Skin epidermis (tissue), 12 donors: Measurements from ENCODE around the gene ANAPC7.
"Not testable (repeated sequence)": the region's sequence is repeated elsewhere in the genome, so short reads cannot be mapped to it uniquely, and the experiment has no call there.

Experiments used
- H3K27ac ChIP-seq, 21 experiments: fragments of 200-600 bp; sonication (generic) in 11 of 21; one replicate each; pipeline ENCODE4 v1.5.0; 2020; ENCODE audit warnings: mild to moderate bottlenecking in 3 of 21, inconsistent platforms in 2 of 21, moderate library complexity in 2 of 21
- H3K4me3 ChIP-seq, 7 experiments: fragments of 200-600 bp; sonication (generic) in 2 of 7; one replicate each; pipeline ENCODE4 v1.5.0; 2020; ENCODE audit warnings: inconsistent platforms in 2 of 7, mild to moderate bottlenecking in 2 of 7, moderate library complexity in 1 of 7

ANAPC7 gene

GRCh38 chr12:110403146-110403975 is at the start of gene ANAPC7:
Gene ANAPC7 (minus strand): TSS chr12:110403708. CDS start chr12:110403627, 81 bp downstream.
- H3K4me3 ChIP-seq, result peak within 1 kb of the TSS; percentile 60 to 100 (median 94)

GRCh38 chr12:110451263-110451662 is 47.8 kb upstream of the ANAPC7 start:
- peak overlapping the region in 3 of 21 experiments; percentile 17 to 93 (median 34) for H3K27ac ChIP-seq

More at GRCh38 chr12:110403146-110403975, at the start of gene ANAPC7:
- H3K27ac ChIP-seq, result peak within 1 kb of the TSS; percentile 71 to 99 (median 94)

GRCh38 chr12:110449799-110450497 is 46.4 kb upstream of the ANAPC7 start, which contains the start of gene ARPC3:
Gene ARPC3 (minus strand): TSS chr12:110450337. CDS start chr12:110450260, 77 bp downstream.
- Histone ChIP-seq H3K4me3 (peak within 1 kb of the TSS; percentile 75 to 98 (median 90)), H3K27ac (peak within 1 kb of the TSS; percentile 93 to 99 (median 98))

More at GRCh38 chr12:110451263-110451662, 47.8 kb upstream of the ANAPC7 start:
- no peak overlapping the region for H3K4me3 ChIP-seq

- H3K4me3 ChIP-seq, result no peak overlapping the region
Measured at GRCh38 chr12:110444455-110444854, 40.9 kb upstream of the ANAPC7 start.

GRCh38 chr12:110436231-110436630 is 32.7 kb upstream of the ANAPC7 start:
- Histone ChIP-seq H3K4me3 (no peak overlapping the region), H3K27ac (no peak overlapping the region)

More at GRCh38 chr12:110444455-110444854, 40.9 kb upstream of the ANAPC7 start:
- H3K27ac ChIP-seq, result no peak overlapping the region

GRCh38 chr12:110431957-110432587 is 28.6 kb upstream of the ANAPC7 start:
- Histone ChIP-seq H3K4me3 (peak overlapping the region; percentile 36 to 52 (median 44)), H3K27ac (peak overlapping the region in 10 of 21 experiments; percentile 17 to 81 (median 63))

GRCh38 chr12:110429676-110430075 is 26.2 kb upstream of the ANAPC7 start:
- not testable (repeated sequence) for H3K4me3 ChIP-seq, H3K27ac ChIP-seq

- H3K27ac ChIP-seq, result no peak overlapping the region
Measured at GRCh38 chr12:110426406-110426805, 22.9 kb upstream of the ANAPC7 start.

GRCh38 chr12:110424237-110424636 is 20.7 kb upstream of the ANAPC7 start:
- Histone ChIP-seq H3K27ac (no peak overlapping the region), H3K4me3 (no peak overlapping the region)

More at GRCh38 chr12:110426406-110426805, 22.9 kb upstream of the ANAPC7 start:
- H3K4me3 ChIP-seq, result no peak overlapping the region

- no peak overlapping the region for H3K27ac ChIP-seq
- no peak overlapping the region for H3K4me3 ChIP-seq
Measured at GRCh38 chr12:110421701-110422100, 18.2 kb upstream of the ANAPC7 start.

- no peak overlapping the region for H3K4me3 ChIP-seq
- H3K27ac ChIP-seq, result no peak overlapping the region
Measured at GRCh38 chr12:110421159-110421661, 17.7 kb upstream of the ANAPC7 start.

- H3K4me3 ChIP-seq, H3K27ac ChIP-seq: not testable (repeated sequence)
Measured at GRCh38 chr12:110420644-110421043, 17.1 kb upstream of the ANAPC7 start.

GRCh38 chr12:110417113-110417512 is 13.6 kb upstream of the ANAPC7 start:
- H3K27ac ChIP-seq, result not testable (repeated sequence)

GRCh38 chr12:110410086-110410485 is 6.6 kb upstream of the ANAPC7 start:
- H3K4me3 ChIP-seq, H3K27ac ChIP-seq: not testable (repeated sequence)

More at GRCh38 chr12:110417113-110417512, 13.6 kb upstream of the ANAPC7 start:
- not testable (repeated sequence) for H3K4me3 ChIP-seq

- not testable (repeated sequence) for H3K27ac ChIP-seq, H3K4me3 ChIP-seq
Measured at GRCh38 chr12:110405126-110405662, 1.7 kb upstream of the ANAPC7 start.

- Histone ChIP-seq H3K4me3 (peak overlapping the region; percentile 60 to 100 (median 94)), H3K27ac (peak overlapping the region; percentile 71 to 99 (median 94))
Measured at GRCh38 chr12:110403976-110404682, 621 bp upstream of the ANAPC7 start.

GRCh38 chr12:110382683-110383082 is 20.8 kb downstream of the ANAPC7 start:
- H3K4me3 ChIP-seq, result no peak overlapping the region
- H3K27ac ChIP-seq, result no peak overlapping the region

- peak overlapping the region in 13 of 21 experiments; percentile 1 to 62 (median 33) for H3K27ac ChIP-seq
- no peak overlapping the region for H3K4me3 ChIP-seq
Measured at GRCh38 chr12:110379631-110380030, 23.9 kb downstream of the ANAPC7 start.

- peak overlapping the region in 13 of 21 experiments; percentile 1 to 62 (median 32) for H3K27ac ChIP-seq
- no peak overlapping the region for H3K4me3 ChIP-seq
Measured at GRCh38 chr12:110379197-110379596, 24.3 kb downstream of the ANAPC7 start.
